Gastrocnemius medialis (tissue), 4 donors: ENCODE data around the gene REC8.

Experiments
- POLR2A ChIP-seq, 2 donors: fragments of 450-650 bp; IDR thresholded peaks; one replicate each; pipeline ENCODE4 v1.6.1; 2017; ENCODE audit warnings: antibody characterized with exemption in 2 of 2, mild to moderate bottlenecking in 2 of 2, moderate library complexity in 2 of 2
- TF ChIP-seq, protein P1 (sequence below), 5 experiments: fragments of 450-650 bp in 3 of 5; fragments of 200-600 bp in 2 of 5; sonication (generic) in 2 of 5; IDR thresholded peaks in 4 of 5; conservative IDR thresholded peaks in 1 of 5; 1 replicate in 4 of 5; 2 replicates in 1 of 5; pipeline ENCODE4 v1.5.1; 2016 to 2019; ENCODE audit warnings: antibody characterized with exemption in 5 of 5, mild to moderate bottlenecking in 3 of 5, moderate library complexity in 3 of 5

DNA sequence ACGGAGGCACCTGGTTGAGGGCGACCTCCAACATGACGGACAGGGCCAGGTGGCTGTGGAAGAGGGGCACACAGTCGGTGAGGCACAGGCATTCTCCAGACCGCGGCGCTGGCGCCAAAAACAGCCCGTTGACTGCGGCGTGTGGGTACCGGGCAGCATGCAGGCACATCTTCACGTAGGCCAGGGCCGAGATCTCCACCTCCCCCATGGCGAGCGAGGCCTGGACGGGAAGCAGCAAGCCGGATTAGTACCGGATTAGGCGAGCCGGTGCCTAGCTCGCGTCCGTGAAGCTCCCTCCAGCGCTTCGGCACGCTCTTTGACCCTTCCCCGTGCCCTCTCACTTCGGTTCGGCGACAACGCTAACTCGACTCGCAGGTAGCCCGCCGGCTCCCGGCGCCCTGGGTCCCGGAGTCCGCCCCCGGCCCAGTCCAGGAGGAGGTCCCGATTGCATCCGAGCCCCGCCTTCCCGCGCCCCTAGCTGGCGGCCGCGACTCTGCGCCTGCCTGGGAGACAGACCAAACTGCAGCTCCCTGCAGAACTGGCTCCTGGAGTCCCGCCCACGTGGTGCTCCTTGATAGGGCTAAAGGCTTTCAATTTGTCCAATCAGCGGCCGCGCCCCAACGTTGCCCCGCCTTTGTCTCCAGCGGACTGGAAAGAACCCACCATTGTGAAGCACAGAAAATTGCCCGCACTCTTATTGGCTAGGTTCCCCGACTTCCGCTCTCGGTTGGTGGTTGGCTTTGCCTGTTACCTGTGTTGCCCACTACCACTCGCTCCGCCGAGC, 30.6 kb upstream of the REC8 start, which contains the start of gene EMC9:
- TF ChIP-seq, protein P1, sequence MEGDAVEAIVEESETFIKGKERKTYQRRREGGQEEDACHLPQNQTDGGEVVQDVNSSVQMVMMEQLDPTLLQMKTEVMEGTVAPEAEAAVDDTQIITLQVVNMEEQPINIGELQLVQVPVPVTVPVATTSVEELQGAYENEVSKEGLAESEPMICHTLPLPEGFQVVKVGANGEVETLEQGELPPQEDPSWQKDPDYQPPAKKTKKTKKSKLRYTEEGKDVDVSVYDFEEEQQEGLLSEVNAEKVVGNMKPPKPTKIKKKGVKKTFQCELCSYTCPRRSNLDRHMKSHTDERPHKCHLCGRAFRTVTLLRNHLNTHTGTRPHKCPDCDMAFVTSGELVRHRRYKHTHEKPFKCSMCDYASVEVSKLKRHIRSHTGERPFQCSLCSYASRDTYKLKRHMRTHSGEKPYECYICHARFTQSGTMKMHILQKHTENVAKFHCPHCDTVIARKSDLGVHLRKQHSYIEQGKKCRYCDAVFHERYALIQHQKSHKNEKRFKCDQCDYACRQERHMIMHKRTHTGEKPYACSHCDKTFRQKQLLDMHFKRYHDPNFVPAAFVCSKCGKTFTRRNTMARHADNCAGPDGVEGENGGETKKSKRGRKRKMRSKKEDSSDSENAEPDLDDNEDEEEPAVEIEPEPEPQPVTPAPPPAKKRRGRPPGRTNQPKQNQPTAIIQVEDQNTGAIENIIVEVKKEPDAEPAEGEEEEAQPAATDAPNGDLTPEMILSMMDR (IDR thresholded peaks at IDR 0.05 in 4 of 5, conservative IDR thresholded peaks at IDR 0.05 in 1 of 5): peak; percentile 60 to 89 (median 80)
- peak; percentile 94 to 95 for TF ChIP-seq POLR2A (IDR thresholded peaks at IDR 0.05)
